Bone marrow (tissue), 2 donors: ENCODE measurements around the gene MEIKIN.
"Not testable (repeated sequence)": the region's sequence is repeated elsewhere in the genome, so short reads cannot be mapped to it uniquely, and the experiment has no call there.

ENCODE experiments used
- DNase-seq, 2 donors: peaks; one replicate each; lab custom pipeline; 2025; lab: John Stamatoyannopoulos, UW

The MEIKIN gene

GRCh38 chr5:131810510-131811249 lies 134.8 kb downstream of the MEIKIN start:
- peak in 1 of 2 donors; percentile 38 for DNase-seq

GRCh38 chr5:131796793-131797693 lies 148.4 kb downstream of the MEIKIN start, which contains the start of gene FNIP1:
FNIP1 (minus strand) TSS chr5:131797017; CDS start chr5:131796921, 96 bp downstream.
- peak; percentile 95 to 96 for DNase-seq

- peak in 1 of 2 donors; percentile 62 for DNase-seq
These were observed 149.3 kb downstream of the MEIKIN start for GRCh38 chr5:131795879-131796792.

GRCh38 chr5:131795228-131795627 lies 150.2 kb downstream of the MEIKIN start:
- no peak for DNase-seq

GRCh38 chr5:131794586-131794985 lies 150.9 kb downstream of the MEIKIN start:
- peak in 1 of 2 donors; percentile 32 for DNase-seq

- DNase-seq, result no peak
These were observed 152.6 kb downstream of the MEIKIN start for GRCh38 chr5:131792896-131793295.

GRCh38 chr5:131791866-131792265 lies 153.6 kb downstream of the MEIKIN start:
- no peak for DNase-seq

GRCh38 chr5:131790550-131790949 lies 154.9 kb downstream of the MEIKIN start:
- DNase-seq, result no peak

GRCh38 chr5:131789765-131790164 lies 155.7 kb downstream of the MEIKIN start:
- DNase-seq, result no peak

GRCh38 chr5:131787736-131788135 lies 157.7 kb downstream of the MEIKIN start:
- DNase-seq, result no peak

GRCh38 chr5:131786900-131787692 lies 158.4 kb downstream of the MEIKIN start:
- no peak for DNase-seq

- no peak for DNase-seq
These were observed 159.4 kb downstream of the MEIKIN start for GRCh38 chr5:131786036-131786435.

- no peak for DNase-seq
These were observed 161.6 kb downstream of the MEIKIN start for GRCh38 chr5:131783874-131784273.

GRCh38 chr5:131783357-131783756 lies 162.1 kb downstream of the MEIKIN start:
- no peak for DNase-seq

GRCh38 chr5:131782717-131783116 lies 162.7 kb downstream of the MEIKIN start:
- no peak for DNase-seq

GRCh38 chr5:131778141-131778540 lies 167.3 kb downstream of the MEIKIN start:
- DNase-seq, result not testable (repeated sequence)

GRCh38 chr5:131776450-131776849 lies 169.0 kb downstream of the MEIKIN start:
- DNase-seq, result no peak

GRCh38 chr5:131774652-131775367 lies 170.7 kb downstream of the MEIKIN start:
- DNase-seq, result no peak

GRCh38 chr5:131773805-131774204 lies 171.7 kb downstream of the MEIKIN start:
- DNase-seq, result no peak

- DNase-seq, result no peak
These were observed 173.8 kb downstream of the MEIKIN start for GRCh38 chr5:131771692-131772091.
